ENCODE data around the gene SBSN. TPM values are rescaled to one million over a fixed set of nuclear protein-coding genes. Genes with fewer than 3 reads are reported as not detected.

The SBSN gene, protein sequence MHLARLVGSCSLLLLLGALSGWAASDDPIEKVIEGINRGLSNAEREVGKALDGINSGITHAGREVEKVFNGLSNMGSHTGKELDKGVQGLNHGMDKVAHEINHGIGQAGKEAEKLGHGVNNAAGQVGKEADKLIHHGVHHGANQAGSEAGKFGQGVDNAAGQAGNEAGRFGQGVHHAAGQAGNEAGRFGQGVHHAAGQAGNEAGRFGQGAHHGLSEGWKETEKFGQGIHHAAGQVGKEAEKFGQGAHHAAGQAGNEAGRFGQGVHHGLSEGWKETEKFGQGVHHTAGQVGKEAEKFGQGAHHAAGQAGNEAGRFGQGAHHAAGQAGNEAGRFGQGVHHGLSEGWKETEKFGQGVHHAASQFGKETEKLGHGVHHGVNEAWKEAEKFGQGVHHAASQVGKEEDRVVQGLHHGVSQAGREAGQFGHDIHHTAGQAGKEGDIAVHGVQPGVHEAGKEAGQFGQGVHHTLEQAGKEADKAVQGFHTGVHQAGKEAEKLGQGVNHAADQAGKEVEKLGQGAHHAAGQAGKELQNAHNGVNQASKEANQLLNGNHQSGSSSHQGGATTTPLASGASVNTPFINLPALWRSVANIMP
- not detected for total RNA-seq

DNA sequence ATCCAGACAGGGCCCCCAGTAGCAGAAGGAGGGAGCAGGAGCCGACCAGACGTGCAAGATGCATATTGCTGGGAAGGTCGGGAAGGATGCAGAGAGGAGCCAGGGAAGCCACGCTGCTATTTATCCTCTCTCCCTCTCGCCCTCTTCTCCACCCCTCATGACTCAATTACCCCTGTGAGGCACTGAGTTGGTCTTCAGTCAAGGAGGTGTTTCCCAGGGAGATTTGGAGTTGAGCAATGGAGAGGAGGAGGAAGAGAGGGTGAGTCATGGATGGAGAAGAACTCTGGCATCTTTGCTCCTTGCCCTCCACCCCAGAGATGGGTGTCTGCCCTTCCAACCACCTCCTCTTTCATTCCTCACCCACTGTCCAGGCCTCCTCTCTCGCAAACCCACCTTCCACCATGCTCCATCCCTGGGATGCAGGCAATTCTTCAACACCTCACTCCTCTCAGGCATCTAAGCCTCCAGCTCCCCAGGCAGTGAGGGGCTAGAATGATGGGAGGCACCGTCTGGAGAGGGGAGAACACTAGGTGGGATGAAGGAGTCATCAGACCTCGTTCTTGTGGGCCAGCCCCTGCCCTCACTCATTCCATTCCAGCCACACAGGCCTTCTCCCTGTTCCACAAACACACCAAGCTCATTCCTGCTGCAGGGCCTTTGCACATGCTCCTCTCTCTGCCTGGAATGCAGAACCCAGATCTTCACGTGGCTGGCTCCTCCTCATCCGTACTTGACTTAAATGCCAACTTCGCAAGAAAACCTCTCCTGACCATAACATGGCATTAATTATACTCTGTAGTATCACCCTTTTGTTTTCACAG lies at the start of gene SBSN:
Gene SBSN, minus strand, starts transcription at position 94 of the 821 bp plus-strand sequence. Its CDS starts 30 bp downstream, at position 64.
- H3K27ac Mint-ChIP-seq: no peak within 1 kb of the TSS
- H3K27me3 Mint-ChIP-seq: peaks cover 31% of the 10 kb centered on the region
- ATAC-seq: no peak
- POLR2A ChIA-PET: no interaction called here
- H3K4me3 Mint-ChIP-seq: no peak within 1 kb of the TSS
- TF ChIP-seq, protein P1, sequence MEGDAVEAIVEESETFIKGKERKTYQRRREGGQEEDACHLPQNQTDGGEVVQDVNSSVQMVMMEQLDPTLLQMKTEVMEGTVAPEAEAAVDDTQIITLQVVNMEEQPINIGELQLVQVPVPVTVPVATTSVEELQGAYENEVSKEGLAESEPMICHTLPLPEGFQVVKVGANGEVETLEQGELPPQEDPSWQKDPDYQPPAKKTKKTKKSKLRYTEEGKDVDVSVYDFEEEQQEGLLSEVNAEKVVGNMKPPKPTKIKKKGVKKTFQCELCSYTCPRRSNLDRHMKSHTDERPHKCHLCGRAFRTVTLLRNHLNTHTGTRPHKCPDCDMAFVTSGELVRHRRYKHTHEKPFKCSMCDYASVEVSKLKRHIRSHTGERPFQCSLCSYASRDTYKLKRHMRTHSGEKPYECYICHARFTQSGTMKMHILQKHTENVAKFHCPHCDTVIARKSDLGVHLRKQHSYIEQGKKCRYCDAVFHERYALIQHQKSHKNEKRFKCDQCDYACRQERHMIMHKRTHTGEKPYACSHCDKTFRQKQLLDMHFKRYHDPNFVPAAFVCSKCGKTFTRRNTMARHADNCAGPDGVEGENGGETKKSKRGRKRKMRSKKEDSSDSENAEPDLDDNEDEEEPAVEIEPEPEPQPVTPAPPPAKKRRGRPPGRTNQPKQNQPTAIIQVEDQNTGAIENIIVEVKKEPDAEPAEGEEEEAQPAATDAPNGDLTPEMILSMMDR (IDR thresholded peaks at IDR 0.05): no peak
- H3K4me1 Mint-ChIP-seq (ENCODE audit: low read depth): peaks cover 5% of the 10 kb centered on the region
- no peaks in the 10 kb centered on the region for H3K9me3 Mint-ChIP-seq
- DNase-seq: no peak
- CTCF ChIA-PET: no interaction called here
- intact Hi-C loops (cut with micrococcal nuclease): no loop called here
- no peaks in the 10 kb centered on the region for H3K36me3 Mint-ChIP-seq (ENCODE audit: low read depth)

DNA sequence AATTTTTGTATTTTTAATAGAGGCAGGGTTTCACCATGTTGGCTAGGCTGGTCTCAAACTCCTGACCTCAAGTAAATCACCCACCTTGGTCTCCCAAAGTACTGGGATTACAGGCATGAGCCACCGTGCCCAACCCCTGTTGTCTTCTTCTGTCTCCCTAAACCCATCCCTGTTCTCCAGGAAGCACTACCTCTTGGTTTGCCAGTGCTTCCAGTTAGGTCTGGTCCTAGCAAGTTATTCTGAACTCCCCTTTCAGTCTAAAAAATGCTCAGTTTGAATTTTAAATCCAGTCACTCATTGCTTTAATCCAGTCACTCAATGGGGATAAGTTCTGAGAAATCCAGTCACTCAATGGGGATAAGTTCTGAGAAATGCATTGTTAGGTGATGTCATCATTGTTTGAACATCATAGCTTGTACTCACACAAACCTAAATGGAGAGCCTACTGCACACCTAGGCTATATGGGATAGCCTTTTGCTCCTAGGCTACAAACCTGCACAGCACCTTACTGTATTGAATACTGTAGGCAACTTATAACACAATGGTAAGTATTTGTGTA lies 43.4 kb upstream of the SBSN start:
- peaks cover 5% of the 10 kb centered on the region for H3K36me3 Mint-ChIP-seq (ENCODE audit: low read depth)
- peaks cover 15% of the 10 kb centered on the region for H3K27me3 Mint-ChIP-seq
- DNase-seq (no peak), ATAC-seq (no peak)
- H3K4me1 Mint-ChIP-seq (ENCODE audit: low read depth): no peaks in the 10 kb centered on the region
- TF ChIP-seq, protein P1 (IDR thresholded peaks at IDR 0.05): no peak
- CTCF ChIA-PET: no interaction called here
- H3K9me3 Mint-ChIP-seq: peaks cover 17% of the 10 kb centered on the region
- H3K4me3 Mint-ChIP-seq: no peak overlapping the region
- POLR2A ChIA-PET: no interaction called here
- H3K27ac Mint-ChIP-seq: no peak overlapping the region
- intact Hi-C loops (cut with micrococcal nuclease): no loop called here

DNA sequence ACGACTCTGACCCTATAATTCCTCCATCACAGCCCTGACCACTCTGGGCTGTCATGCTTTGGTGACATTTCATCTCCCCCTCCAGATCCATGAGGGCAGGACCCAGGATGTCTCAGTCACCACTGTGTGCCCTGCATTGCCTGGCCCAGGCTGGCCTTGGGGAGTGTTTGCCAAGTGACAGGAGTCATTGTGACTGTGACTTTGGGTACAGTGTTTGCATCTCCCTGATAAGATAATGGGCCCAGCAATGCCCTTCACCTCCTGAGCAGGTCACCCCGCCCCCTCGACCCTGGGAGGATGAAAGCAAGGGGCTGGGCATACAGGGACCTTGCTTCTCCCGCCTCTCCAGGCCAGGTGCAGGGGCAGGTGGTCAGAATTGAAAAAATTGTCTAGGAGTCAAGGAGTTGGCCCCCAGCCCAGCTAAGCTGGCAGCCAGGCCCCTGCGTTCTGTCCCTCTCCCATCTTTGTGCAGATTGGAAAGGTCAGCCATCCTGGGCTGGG lies 41.2 kb upstream of the SBSN start:
- DNase-seq: no peak
- Mint-ChIP-seq H3K4me1 (ENCODE audit: low read depth) (no peaks in the 10 kb centered on the region), H3K36me3 (ENCODE audit: low read depth) (no peaks in the 10 kb centered on the region), H3K4me3 (no peak overlapping the region), H3K9me3 (peaks cover 1% of the 10 kb centered on the region), H3K27me3 (peaks cover 19% of the 10 kb centered on the region), H3K27ac (no peak overlapping the region)
- ATAC-seq: no peak
- ChIA-PET POLR2A (no interaction called here), CTCF (no interaction called here)
- intact Hi-C loops (cut with micrococcal nuclease): no loop called here
- TF ChIP-seq, protein P1 (IDR thresholded peaks at IDR 0.05): no peak

DNA sequence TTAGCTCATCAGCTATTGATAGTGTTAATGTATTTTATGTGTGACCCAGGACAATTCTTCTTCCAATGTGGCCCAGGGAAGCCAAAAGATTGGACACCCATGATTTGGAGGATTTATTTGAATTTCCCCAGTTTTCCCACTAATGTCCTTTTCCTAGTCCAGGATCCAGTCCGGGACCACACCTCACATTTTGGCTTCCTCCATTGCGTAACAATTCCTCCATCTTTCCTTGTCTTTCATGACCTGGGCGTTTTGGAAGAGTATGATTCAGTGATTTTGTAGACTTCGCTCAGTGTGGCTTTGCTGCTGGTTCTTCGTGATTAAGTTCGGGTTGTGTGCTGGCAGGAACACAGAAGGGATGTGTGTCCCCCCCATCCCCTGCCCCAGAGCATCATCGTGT lies 38.6 kb upstream of the SBSN start:
- TF ChIP-seq, protein P1 (IDR thresholded peaks at IDR 0.05): no peak
- H3K9me3 Mint-ChIP-seq: no peaks in the 10 kb centered on the region
- no peak for DNase-seq
- ATAC-seq: no peak
- peaks cover 25% of the 10 kb centered on the region for H3K27me3 Mint-ChIP-seq
- ChIA-PET CTCF (interaction anchor here (1.0 kb wide), 1 partner anchor 26 kb away, joined by 3 read pairs; no protein-coding TSS in a partner anchor), POLR2A (no interaction called here)
- H3K4me3 Mint-ChIP-seq: no peak overlapping the region
- intact Hi-C loops (cut with micrococcal nuclease): no loop called here
- no peaks in the 10 kb centered on the region for H3K4me1 Mint-ChIP-seq (ENCODE audit: low read depth)
- no peak overlapping the region for H3K27ac Mint-ChIP-seq
- no peaks in the 10 kb centered on the region for H3K36me3 Mint-ChIP-seq (ENCODE audit: low read depth)

Data from activated CD8-positive, alpha-beta T cell treated with anti-CD3 and anti-CD28 coated beads for 36 hours (primary cell).